Esophagus squamous epithelium (tissue), 4 donors: ENCODE measurements around the gene KRTAP12-3.

Source experiments
- CTCF ChIP-seq, 6 experiments: fragments of 450-650 bp in 4 of 6; fragments of 200-600 bp in 2 of 6; sonication (generic) in 2 of 6; IDR thresholded peaks; one replicate each; pipeline ENCODE4 v1.5.1; 2016 to 2019; ENCODE audit warnings: antibody characterized with exemption in 6 of 6, mild to moderate bottlenecking in 4 of 6, moderate library complexity in 4 of 6
- POLR2A ChIP-seq, 4 donors: fragments of 450-650 bp; IDR thresholded peaks; one replicate each; pipeline ENCODE4 v1.6.1; 2017; ENCODE audit warnings: antibody characterized with exemption in 4 of 4, mild to moderate bottlenecking in 4 of 4, moderate library complexity in 3 of 4

DNA sequence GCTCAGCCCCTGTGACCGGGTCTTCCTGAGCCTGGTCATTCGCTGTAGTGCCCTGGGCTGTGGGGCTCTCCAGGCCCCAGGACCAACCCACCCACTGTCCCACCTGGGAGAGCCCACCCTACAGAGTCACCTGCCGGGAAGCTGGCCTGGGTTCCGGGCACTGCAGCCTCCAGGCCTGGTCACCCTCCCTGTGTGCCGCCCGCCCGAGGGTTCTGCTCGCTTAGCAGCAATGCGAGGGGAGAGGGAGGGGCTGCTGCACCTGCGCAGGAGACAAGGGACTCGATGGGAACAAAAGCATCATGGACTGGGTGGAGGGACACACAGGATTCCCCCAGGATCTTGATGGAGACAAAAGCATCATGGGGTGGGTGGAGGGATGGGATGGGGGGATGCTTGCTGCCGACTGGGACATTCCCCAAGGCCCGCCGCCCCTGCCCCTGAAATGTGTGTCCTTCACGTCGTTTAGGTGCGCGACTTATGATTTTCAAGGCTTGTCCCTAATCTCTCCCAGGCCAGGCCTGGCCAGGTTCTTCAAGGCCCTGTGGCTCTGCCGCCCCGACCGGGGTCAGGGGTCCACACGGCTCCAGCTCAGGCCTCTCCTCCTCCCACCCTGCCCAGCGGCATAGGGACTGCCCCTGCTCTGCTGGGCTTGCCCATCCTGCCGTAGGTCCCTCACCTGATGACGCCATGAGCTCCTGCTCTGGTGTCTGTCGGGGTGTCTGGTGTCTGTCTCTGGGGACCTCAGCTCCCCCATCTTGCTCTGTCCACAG is 44.2 kb upstream of the KRTAP12-3 start:
- TF ChIP-seq CTCF (IDR thresholded peaks at IDR 0.05): no peak
- TF ChIP-seq POLR2A (IDR thresholded peaks at IDR 0.05): no peak
